AG10803 (cell line): Measurements from ENCODE around the gene SETDB1.

Experiments used
- DNase-seq: peaks from one replicate; pipeline ENCODE4 v3.0.0; 2010; ENCODE audit warnings: low read depth
- H3K4me3 ChIP-seq: 2 replicates; pipeline ENCODE4 v1.5.1; 2011; ENCODE audit warnings: mild to moderate bottlenecking, low read length, control low read depth
- TF ChIP-seq, protein P1 (sequence below): conservative IDR thresholded peaks from 2 replicates; pipeline ENCODE4 v1.5.1; 2011; ENCODE audit warnings: mild to moderate bottlenecking, low read length, control low read depth, inconsistent platforms

Gene SETDB1

GRCh38 chr1:150944856-150945255 is 18.7 kb downstream of the SETDB1 start:
- TF ChIP-seq, protein P1, sequence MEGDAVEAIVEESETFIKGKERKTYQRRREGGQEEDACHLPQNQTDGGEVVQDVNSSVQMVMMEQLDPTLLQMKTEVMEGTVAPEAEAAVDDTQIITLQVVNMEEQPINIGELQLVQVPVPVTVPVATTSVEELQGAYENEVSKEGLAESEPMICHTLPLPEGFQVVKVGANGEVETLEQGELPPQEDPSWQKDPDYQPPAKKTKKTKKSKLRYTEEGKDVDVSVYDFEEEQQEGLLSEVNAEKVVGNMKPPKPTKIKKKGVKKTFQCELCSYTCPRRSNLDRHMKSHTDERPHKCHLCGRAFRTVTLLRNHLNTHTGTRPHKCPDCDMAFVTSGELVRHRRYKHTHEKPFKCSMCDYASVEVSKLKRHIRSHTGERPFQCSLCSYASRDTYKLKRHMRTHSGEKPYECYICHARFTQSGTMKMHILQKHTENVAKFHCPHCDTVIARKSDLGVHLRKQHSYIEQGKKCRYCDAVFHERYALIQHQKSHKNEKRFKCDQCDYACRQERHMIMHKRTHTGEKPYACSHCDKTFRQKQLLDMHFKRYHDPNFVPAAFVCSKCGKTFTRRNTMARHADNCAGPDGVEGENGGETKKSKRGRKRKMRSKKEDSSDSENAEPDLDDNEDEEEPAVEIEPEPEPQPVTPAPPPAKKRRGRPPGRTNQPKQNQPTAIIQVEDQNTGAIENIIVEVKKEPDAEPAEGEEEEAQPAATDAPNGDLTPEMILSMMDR, result no peak
- H3K4me3 ChIP-seq, result no peak overlapping the region
- no peak for DNase-seq

GRCh38 chr1:150954708-150955107 is 28.5 kb downstream of the SETDB1 start:
- TF ChIP-seq, protein P1, result no peak
- DNase-seq, result no peak
- H3K4me3 ChIP-seq, result no peak overlapping the region

- H3K4me3 ChIP-seq, result no peak overlapping the region
- TF ChIP-seq, protein P1, result no peak
- DNase-seq, result no peak
Measured at GRCh38 chr1:150955280-150955679, 29.1 kb downstream of the SETDB1 start.

DNA sequence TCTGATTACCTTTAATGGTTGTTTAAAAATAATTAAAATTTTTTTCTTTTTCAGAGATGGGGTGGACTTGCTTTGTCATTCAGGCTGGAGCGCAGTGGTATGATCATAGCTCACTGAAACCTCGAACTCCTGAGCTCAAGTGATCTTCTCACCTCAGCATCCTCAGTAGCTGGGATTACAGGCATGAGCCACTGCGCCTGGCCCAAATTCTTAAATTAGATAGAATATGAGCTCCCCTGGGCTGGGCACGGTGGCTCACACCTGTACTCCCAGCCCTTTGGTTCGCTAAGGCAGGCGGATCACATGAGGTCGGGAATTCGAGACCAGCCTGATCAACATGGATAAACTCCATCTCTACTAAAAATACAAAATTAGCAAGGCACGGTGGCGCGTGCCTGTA is 31.5 kb downstream of the SETDB1 start:
- TF ChIP-seq, protein P1, result no peak
- no peak overlapping the region for H3K4me3 ChIP-seq
- DNase-seq, result no peak

DNA sequence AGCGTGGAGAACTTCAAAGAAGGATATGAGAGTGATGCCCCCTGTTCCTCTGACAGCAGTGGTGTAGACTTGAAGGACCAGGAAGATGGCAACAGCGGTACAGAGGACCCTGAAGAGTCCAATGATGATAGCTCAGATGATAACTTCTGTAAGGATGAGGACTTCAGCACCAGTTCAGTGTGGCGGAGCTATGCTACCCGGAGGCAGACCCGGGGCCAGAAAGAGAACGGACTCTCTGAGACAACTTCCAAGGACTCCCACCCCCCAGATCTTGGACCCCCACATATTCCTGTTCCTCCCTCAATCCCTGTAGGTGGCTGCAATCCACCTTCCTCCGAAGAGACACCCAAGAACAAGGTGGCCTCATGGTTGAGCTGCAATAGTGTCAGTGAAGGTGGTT is 34.5 kb downstream of the SETDB1 start:
- TF ChIP-seq, protein P1, result no peak
- H3K4me3 ChIP-seq, result no peak overlapping the region
- DNase-seq, result no peak

- no peak overlapping the region for H3K4me3 ChIP-seq
- DNase-seq, result no peak
- TF ChIP-seq, protein P1, result no peak
Measured at GRCh38 chr1:150961756-150962155, 35.6 kb downstream of the SETDB1 start.

DNA sequence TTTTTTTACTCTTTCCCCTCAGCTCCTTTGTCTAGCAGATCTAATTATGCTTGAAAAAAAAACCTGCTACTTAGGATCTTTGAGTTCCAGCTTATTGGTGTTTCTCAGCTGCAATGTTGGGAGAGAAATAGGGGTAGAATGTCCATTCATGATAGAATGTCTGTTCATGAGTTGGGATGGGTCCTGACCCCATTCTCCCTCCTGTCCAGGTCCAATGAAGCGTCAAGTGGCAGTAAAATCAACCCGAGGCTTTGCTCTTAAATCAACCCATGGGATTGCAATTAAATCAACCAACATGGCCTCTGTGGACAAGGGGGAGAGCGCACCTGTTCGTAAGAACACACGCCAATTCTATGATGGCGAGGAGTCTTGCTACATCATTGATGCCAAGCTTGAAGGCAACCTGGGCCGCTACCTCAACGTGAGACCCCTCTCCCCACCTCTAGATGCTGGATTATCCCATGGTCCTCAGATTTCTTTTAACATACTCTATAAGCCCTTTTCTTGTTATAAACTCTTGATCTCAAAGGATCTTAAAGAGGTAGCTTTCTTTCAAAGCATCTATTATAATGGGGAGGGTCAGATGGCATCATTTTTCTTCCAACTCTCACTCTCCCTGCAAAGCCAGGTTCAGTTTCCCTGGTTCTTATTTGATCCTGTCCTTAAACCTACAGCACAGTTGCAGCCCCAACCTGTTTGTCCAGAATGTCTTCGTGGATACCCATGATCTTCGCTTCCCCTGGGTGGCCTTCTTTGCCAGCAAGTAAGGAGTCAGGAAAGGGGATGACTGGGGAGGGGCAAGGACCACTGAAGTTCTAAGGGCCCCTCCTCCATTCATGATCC is 37.4 kb downstream of the SETDB1 start:
- H3K4me3 ChIP-seq, result no peak overlapping the region
- no peak for DNase-seq
- TF ChIP-seq, protein P1, result no peak
